NCI-H446 (cell line): ENCODE data around the gene SERINC4.
A peak's percentile ranks its signal among the peaks of the same experiment; 100 is the strongest.

Experiments used
- DNase-seq, 2 experiments: peaks; one replicate each; lab custom pipeline; 2025; lab: John Stamatoyannopoulos, UW

Gene SERINC4

DNA sequence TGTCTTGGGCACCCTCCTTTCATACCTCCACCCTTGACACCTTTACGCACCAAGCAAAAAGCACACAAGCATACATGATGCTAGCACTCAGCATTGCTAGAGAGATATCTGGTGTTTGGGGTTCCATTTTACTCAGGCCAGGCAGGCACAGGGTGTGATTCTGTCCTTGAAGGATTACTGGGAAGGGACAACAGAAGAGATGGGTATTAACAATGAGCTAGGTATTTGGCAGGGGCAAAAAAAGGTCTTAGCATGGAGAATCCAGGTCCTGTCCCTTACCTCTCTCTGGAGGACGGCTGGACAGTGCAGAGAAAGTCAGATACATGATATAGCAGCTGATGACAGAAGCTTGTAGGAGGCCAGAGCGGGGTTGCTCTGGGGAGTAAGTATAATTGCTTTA lies 3.5 kb downstream of the SERINC4 start:
- DNase-seq, result no peak

DNA sequence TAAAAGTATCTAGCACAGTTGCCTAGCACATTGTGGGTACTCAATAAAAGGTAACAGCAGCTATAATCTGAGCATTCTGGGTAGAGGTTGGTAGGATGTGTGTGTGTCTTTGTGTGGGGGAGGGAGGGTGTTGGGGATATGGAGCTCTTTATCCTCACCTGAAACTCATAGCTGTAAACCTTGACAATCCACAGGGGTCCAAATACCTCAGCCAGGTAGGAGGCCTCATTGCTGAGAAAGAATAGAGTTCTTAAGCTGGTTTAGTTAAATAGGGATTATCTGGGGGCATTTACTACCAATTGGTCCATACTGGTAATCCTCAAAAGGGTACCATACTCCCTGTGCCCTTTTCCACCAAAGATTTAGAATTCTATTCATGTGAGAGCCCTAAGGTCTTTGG lies 4.0 kb downstream of the SERINC4 start:
- no peak for DNase-seq

DNA sequence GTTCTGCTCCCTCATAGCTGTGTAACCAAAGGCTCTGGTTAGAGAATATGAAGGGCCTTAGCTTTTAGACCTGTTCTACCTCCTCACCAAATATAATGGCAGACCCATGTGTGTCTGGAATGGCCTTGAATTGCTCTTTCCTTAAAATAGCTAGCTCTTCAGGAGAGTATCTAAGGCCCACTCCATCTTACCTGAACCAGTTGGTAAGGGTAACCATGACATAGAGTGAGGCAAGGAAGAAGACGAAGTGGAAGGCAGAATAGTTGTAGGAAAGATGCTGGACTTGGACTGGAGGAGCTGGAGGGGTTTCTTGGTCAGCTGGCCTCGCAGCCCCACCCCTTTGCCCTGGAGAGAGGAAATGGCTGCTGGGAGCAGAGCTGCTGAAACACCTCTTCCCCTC lies 4.8 kb downstream of the SERINC4 start:
- no peak for DNase-seq

DNA sequence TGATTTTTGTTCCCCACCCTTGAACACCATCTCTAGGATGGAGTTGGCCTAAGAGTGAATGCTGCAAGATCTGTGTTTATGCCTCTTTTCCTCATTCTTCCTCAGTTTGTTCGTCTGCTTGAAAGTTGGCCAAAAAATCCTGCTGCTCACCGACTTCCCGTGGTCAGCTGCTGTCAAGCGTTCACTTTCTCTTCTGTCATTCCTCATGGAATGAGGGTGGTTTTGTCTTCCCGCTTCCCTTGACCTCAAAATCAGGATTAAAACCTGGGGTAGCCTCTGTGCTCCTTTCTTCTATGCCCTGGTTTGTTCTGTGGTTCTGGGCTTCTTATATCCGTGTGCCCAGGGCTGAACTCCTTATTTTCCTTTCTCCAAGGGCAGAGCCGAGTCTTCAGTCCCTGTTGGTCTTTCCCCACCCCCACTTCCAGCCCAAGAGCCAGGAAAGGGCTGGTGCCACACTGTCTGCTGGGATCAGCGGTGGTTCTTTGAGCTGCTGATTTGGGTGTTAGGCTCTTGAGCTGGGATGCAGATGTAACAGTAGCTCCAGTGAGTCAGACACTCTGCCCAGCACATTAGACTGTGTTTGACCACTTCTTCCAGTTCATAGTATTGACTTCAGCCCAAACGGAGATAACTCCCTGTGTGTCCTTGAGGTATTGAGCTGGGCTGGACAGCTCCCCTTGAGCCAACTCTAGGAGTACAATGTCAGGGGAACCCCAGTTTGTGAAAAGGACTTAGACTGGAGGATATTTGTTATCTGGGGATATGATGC lies 5.6 kb downstream of the SERINC4 start:
- DNase-seq, result no peak

DNA sequence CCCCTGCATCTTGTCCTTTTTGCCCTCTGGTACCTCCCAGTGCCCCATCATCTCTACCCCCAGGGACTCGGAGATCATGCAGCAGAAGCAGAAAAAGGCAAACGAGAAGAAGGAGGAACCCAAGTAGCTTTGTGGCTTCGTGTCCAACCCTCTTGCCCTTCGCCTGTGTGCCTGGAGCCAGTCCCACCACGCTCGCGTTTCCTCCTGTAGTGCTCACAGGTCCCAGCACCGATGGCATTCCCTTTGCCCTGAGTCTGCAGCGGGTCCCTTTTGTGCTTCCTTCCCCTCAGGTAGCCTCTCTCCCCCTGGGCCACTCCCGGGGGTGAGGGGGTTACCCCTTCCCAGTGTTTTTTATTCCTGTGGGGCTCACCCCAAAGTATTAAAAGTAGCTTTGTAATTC lies 6.4 kb downstream of the SERINC4 start:
- DNase-seq, result no peak

DNA sequence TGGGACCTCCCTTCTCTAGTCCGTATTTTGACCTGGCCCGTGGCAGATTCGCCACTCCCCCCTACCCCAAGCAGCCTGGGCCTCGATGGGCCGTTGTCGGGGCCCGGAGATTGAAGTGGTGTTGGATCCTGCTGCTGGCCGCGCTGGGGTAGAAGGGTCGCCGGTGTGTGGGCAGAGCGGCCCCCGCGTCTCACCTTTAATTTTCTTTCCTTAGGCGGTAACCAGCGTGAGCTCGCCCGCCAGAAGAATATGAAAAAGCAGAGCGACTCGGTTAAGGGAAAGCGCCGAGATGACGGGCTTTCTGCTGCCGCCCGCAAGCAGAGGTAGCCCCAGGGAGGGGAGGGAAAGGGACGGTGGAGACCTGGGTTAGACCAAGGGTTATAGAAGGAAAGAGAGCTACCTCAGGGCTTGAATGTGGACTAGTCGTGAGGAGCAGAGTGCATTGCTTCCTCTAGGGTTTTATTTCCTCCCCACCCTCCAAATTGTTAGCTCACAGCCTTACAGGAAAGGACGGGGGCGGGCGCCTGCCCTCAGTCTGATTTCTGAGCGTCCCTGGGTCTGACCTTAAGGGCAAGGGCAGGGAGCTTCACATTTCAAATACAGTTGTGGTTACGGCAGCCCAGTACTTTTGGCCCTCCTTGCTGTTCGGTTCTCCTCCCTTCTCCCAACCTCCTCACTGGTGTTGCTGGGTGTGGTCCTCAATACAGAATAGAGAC lies 7.1 kb downstream of the SERINC4 start:
- DNase-seq, result no peak

DNA sequence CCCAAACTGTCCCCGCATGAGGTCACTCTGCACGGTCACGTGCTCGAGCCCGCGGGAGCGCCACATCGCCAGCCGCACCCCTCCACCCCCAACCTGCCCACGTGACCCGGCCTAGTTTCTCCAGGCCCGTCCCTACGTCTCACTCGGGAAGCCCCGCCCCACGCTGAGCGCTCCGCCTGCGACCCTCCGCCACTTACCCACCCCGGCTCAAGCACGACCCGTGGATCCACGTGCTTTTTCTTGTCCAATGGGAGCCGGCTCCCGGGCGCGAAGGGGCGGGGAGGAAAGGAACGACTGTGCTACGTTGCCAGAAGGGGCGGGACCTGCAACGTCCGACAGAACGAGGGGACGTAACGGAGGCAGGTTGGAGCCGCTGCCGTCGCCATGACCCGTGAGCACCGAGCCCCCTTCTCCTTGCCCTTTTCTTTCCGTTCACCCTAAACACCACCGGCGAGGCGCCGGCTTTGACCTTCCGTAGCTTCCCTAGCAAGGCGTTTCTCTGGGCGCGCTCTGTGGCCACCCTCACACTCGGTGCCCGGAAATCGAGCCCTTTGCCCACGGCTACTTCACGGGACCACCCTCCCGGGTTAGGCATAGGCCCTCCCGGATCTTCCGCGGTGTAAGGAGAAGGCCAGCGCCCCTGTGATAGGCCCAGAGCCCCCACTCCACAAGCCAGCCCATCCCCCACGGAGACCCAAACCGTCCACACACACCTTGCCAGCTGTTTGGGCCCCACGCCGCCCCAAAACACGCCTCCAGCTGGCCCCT lies 7.8 kb downstream of the SERINC4 start, which contains the start of gene SERF2:
Gene SERF2, plus strand, starts transcription at position 328 of the 768 bp plus-strand sequence. Its CDS starts 57 bp downstream, at position 385.
- peak; percentile 97 to 99 for DNase-seq

DNA sequence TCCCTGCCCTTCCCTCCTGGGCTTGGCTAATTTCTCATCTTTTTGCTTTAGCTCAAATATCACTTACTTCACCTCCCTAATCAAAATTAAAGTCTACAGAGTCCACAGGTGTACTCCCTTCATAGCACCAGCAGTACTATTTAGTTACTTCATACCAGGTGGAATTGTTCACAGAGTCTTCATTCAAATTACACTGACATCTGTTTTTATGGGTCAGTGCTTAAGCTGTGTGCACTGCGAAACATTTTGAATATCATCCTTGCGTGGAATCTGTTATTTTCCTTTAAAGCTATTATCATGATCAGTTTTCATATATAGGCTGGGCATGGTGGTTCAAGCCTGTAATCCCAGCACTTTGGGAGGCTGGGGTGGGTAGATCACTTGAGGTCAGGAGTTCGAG lies 10.6 kb downstream of the SERINC4 start:
- no peak for DNase-seq

DNA sequence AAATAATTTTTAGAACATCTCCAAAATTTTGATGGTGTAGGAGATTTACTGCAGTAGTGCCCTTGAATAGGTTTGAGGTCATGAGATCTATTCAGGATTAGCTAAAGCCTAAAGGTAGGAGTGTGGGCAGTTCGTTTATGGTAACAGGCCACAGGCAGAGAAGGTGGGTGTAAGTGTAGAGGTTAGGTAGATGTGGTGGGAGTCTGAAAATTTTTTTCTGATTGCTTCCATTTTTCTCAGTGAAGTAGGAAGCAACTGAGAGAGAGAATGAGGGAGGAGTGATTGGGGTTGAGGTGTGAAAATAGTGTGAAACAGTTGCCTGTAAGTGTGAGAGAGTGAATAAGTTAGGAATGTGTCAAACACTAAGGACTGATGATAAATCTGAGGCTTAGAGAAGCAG lies 21.0 kb downstream of the SERINC4 start:
- DNase-seq, result no peak

DNA sequence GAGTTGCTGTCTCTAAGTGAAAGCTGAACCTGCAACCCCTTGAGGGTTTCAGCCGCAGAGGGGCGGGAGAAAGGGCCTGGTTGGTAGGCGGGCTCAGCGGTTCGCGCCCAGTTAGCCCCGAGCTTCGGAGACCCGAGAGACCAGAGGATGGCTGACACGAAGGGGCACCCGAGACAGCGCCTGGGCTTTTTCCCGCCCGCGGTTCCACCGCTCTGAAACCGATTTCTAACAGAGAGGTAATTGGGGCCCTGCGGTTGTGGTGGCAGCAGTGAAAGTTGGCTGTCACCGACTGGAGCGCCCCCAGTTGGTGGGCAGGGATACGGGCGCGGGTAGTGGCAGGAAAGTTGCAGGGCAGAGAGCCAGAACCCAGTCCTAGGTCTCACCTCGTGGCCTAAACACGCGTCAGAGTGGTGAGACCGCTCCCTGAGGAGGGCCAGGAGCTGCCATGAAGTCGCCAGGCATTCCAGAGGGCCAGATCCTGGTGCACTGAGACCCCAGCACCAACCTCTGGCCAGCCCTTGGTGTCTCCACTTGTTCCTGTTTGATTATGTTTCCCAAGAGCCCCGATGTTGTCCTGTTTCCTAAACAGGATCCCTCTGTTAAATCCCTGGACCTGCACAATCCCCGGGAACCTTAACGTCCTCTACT lies 22.6 kb downstream of the SERINC4 start:
- no peak for DNase-seq

DNA sequence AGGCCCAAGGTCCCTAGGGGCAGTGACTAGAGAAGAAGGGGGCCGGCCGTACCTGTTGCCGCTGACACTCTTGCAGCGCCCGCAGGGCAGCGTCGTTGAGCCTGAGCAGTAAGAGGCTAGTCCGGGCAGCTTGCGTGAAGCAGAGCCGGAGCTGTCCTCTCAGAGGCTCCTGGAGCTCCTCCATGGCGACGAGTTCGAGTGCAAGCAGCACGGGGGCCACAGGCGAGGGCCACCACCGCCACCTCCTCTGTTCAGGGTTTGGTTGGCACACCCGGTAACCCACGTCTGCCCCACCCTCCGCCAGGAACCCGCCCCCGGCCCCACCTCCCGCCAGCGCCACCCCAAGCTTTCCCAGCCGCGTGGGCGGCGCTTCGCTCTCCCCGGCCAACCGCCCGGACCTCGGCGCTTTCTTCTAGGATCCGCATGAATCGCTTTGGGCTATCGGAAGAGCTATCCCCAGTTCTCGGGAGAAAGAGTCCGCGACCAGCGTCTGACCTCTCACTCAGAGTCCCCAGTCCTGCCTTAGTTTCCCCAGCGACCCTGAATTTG lies 23.2 kb downstream of the SERINC4 start, which contains the start of gene ELL3:
Gene ELL3, minus strand, starts transcription at position 249 of the 549 bp plus-strand sequence. Its CDS starts 65 bp downstream, at position 184.
- DNase-seq, result no peak

DNA sequence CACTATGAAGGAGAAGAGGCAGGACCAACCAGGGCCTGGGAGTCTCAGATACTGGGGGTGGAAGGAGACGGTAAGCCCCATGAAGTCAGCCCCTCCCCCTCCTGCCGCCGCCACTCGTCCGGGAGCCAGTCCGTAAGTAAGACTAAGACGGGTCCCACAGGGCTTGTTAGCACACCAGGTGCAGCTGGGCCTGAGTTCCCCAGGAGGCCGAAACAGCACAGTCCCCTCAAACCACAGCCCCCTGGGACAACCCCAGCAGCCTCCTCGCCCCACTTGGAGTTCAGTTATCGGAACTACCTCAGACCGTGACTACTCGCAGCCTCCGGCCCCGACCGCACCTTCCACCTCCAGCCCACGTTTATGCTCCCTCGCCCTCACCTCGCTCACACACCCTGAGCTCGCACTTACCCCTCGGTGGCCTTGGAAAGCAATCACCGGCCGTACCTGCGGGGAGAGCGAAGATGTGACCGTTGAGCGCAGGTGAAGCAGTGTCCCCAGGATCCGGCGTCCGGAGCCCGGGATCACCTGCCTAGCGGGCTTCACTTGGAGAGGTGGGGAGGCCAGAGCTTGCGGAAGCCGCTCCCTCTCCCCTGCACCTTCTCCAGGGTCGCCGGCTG lies 23.8 kb downstream of the SERINC4 start:
- DNase-seq, result no peak

DNA sequence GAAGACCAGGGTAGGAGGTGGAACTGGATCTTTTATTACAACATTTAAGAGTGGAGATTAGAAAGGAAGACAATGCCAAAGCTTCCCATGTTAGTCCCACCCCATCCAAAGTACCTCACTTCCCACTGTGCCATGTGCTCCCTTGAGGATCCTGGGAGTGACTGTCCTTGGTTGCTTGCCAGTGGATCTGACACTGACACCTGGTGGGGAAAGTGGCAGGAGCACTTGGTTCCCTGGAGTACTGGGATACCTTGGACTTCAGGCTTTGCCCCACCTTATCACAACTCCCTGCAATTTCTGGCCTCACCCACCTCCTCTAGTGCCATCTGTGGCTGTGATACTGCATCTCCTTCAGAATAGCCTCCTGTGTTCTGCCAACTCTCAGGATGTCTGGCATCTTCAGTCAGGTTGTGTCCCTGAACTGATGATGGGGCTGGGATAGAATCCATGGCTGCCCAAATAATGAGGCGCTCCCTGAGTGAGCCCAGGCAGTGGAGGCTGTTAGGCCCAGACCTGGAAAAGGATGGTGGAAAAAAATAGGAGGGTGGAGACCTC lies 24.5 kb downstream of the SERINC4 start:
- peak in 1 of 2 experiments; percentile 40 for DNase-seq

DNA sequence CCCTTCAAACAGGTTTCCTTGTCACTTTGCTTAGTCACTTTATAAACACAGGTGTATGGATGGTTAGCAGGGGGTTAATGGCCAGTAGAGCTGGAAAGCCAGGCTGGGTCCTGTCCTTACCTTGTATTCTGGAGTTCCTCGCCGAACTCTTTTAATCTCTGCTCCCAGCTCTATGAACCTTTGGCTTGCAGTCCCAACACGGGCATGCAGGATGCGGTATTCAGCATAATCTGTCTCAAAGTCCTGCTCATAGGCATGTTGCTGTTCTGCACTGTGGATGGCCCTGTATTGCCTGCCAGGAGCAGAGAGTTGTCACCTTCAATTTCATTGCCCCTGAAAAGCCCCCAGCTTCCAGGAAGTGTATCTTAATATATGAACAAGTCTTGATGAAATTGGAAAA lies 26.0 kb downstream of the SERINC4 start:
- no peak for DNase-seq

DNA sequence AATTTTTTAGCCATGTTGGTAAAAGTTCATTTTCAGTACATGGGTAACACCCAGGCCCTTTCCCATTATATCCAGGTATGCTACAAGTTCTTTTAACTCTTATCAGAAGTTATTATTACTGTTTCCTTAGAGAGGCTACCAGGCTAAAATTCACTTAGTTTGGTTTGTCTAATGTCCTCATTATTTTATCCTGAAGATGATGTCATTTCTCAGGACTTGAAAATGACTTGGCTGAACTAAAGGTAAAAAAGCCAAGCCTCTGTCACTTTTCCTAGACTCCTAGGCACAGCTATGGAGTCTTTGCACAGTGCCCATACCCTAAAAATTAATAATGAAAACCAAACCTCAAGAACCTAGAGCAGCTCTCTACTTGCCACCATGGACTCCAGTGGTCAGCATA lies 27.4 kb downstream of the SERINC4 start:
- no peak for DNase-seq

DNA sequence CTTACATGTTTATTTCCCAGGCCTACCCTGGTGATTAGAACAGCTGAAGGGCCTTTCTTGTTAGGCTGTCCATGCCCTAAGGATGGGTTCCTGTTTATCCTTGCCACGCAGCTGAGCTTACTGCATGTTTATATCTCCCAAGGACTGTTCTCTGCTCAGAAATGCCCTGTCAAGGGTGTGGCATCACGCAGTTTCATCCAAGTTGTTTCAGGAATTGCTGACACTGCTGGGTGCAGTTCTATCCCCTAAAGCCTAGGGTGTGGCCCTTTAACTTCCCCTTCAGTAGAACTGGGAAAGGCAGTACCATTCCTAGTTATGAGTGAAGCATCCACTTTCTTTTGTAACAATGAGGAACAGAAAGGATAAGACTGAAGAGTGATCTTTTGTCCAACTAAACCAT lies 28.2 kb downstream of the SERINC4 start:
- no peak for DNase-seq

DNA sequence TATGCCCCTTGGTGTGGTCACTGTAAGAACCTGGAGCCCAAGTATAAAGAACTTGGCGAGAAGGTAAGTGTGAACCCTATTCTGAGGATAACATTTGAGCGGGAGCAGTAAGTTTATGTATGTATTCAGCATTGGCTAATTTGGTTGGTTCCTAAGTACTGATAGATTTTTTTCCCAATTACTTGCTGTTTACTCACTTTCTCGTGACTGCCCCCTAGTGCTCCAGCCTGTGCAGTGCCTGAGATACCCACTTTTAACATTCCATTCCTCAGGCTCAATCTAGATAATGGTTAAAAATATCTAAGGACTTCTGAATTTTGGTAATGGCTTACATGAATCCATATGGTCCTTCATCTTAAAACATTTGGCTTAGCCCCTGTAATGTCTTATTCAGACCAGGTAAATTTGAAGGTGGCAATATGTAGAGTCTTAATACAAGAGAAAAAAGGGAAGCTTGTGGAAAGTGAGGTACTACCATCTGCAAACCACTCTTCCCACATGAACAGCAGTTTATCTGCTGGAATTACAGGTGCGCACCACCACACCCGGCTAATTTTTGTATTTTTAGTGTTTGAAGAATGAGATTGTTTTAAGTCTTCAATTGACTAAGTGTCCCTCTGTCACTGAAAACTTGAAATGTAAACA lies 30.3 kb downstream of the SERINC4 start:
- DNase-seq, result peak; percentile 36 to 46

DNA sequence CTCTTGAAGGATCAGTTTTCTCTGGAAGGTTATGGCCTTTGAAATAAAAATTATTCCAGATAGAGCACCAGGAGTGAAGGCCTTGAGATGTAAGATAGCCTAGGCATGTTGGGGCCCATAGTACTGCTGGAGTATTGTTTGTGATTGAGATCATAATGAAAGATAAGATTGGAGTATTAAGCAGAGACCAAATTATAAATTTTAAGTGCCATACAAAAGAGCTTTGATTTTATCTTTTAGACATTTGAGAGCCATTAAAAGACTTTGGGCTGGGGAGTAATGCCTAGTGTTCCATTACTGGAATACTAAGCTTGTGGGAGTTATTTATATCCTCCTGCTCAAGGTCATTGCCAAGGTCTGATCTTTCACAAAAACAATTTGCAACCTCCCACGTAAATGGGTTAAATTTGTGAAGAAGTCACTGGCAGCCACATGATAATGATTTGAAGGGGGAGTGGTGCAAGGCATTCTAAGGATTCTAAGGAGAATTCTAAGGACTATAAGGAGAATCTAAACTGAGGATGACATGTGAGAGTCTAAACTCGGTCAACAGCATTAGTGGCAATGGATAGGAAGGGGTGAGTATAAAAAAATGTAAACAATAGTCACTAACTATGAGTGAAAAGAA lies 36.1 kb downstream of the SERINC4 start:
- no peak for DNase-seq

DNA sequence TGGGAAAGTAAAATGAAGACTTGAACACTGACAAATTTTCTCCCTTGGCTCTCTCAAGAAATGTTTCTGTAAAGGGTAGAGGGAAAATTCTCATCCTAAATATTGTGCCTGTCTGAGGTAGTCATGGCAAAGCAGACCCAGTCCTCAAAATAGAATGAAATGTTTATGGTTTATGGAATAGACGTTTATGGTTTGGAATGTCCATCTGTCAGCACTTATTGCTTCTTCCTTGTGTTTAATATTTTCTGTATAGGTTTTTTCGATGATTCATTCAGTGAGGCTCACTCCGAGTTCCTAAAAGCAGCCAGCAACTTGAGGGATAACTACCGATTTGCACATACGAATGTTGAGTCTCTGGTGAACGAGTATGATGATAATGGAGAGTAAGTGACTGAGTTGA lies 37.2 kb downstream of the SERINC4 start:
- no peak for DNase-seq

DNA sequence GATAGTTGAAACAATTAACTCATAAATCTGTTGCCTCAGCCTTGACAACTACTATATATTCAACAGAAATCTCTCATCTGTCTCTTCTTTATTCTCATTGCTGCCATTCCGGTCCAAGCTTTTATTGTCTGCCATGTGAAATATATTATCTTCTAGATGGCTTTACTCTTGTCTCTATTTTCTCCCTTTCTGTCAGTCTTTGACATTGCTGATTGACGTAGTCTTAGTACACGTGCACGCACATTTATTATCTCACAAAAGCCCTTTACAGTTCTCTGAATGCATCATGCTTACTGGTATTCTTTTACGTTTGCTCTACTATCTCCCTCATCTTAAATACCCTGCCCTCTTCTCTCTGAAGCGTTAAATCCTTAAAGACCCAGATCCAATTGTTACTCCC lies 48.1 kb downstream of the SERINC4 start:
- DNase-seq, result no peak
